HepG2 (cell line): Measurements from ENCODE around the gene UBAC1. TPM values are rescaled to one million over a fixed set of nuclear protein-coding genes. Genes with fewer than 3 reads are reported as not detected.

Experiments
- KAT8 ChIP-seq: IDR thresholded peaks from 2 replicates; pipeline ENCODE4 v1.6.1; 2016; ENCODE audit warnings: missing genetic modification reagents, missing compliant biosample characterization
- KLF16 ChIP-seq, 2 experiments: sonication (generic) in 1 of 2; formaldehyde crosslinking in 1 of 2; IDR thresholded peaks; 2 replicates each; pipeline versions ENCODE4 v1.6.1 to v1.8.0; 2016 to 2023; ENCODE audit warnings: missing genetic modification reagents in 2 of 2, missing compliant biosample characterization in 1 of 2
- PHF20 ChIP-seq: sonication (generic); formaldehyde crosslinking; IDR thresholded peaks from 2 replicates; pipeline ENCODE4 v1.5.0; 2020; ENCODE audit warnings: mild to moderate bottlenecking, missing genetic modification reagents
- POGZ ChIP-seq: sonication (generic); formaldehyde crosslinking; IDR thresholded peaks from 2 replicates; pipeline ENCODE4 v1.4.0; 2020; ENCODE audit warnings: mild to moderate bottlenecking, missing genetic modification reagents
- RBM39 ChIP-seq: fragments of 200-400 bp; formaldehyde crosslinking; IDR thresholded peaks from one replicate; pipeline ENCODE4 v1.6.1; 2018; ENCODE audit warnings: antibody characterized with exemption, mild to moderate bottlenecking, low read depth, low read length; ENCODE audit not compliant: poor library complexity, severe bottlenecking
- SMAD3 ChIP-seq: sonication (generic); formaldehyde crosslinking; IDR thresholded peaks from 2 replicates; pipeline ENCODE4 v1.4.0; 2020; ENCODE audit warnings: missing genetic modification reagents
- ZNF546 ChIP-seq: sonication (generic); formaldehyde crosslinking; conservative IDR thresholded peaks from 2 replicates; pipeline ENCODE4 v1.8.1; 2023; ENCODE audit warnings: mild to moderate bottlenecking, missing genetic modification reagents
- polyA plus RNA-seq, 8 experiments: library from polyadenylated mRNA; depleted of rRNA in 3 of 8; stranded (reverse) in 7 of 8; unstranded in 1 of 8; fragments of >200 nt; fragmentation: Illumina TruSeq in 4 of 8; extraction: Trizol in 4 of 8; gene quantifications; 2 replicates each; pipeline versions ENCODE4 v1.2.1 to v1.2.3, GENCODE V29; 2011 to 2016; ENCODE audit warnings: low read depth in 4 of 8, missing spikeins in 1 of 8, mixed read lengths in 1 of 8; ENCODE audit not compliant: insufficient read depth in 1 of 8
- total RNA-seq, 5 experiments: library from RNA; depleted of rRNA; stranded (reverse); fragments of >200 nt; fragmentation: Illumina TruSeq; extraction: Trizol; gene quantifications; 2 replicates each; pipeline ENCODE4 v1.2.3, GENCODE V29; 2016; ENCODE audit warnings: low read depth in 1 of 5
- TF ChIP-seq, protein P1 (sequence below), 2 experiments: fragments of 450-650 bp in 1 of 2; sonication (generic) in 1 of 2; formaldehyde crosslinking in 1 of 2; IDR thresholded peaks; 2 replicates each; pipeline versions ENCODE4 v1.6.1 to v1.8.0; 2016 to 2022; ENCODE audit warnings: antibody characterized with exemption in 1 of 2, mild to moderate bottlenecking in 1 of 2, missing genetic modification reagents in 1 of 2
- TF ChIP-seq, protein P2 (sequence below): sonication (generic); formaldehyde crosslinking; IDR thresholded peaks from 2 replicates; pipeline ENCODE4 v1.4.0; 2020; ENCODE audit warnings: missing genetic modification reagents
- TF ChIP-seq, protein P3 (sequence below): IDR thresholded peaks from 2 replicates; pipeline ENCODE4 v1.6.1; 2016; ENCODE audit warnings: mild to moderate bottlenecking

UBAC1 gene
- total and polyA plus RNA-seq, 2 of the 13 experiments (the other 11 are each of a cell fraction or from before 2014, with no cell fraction given), result 32.2 to 34.1 TPM

DNA sequence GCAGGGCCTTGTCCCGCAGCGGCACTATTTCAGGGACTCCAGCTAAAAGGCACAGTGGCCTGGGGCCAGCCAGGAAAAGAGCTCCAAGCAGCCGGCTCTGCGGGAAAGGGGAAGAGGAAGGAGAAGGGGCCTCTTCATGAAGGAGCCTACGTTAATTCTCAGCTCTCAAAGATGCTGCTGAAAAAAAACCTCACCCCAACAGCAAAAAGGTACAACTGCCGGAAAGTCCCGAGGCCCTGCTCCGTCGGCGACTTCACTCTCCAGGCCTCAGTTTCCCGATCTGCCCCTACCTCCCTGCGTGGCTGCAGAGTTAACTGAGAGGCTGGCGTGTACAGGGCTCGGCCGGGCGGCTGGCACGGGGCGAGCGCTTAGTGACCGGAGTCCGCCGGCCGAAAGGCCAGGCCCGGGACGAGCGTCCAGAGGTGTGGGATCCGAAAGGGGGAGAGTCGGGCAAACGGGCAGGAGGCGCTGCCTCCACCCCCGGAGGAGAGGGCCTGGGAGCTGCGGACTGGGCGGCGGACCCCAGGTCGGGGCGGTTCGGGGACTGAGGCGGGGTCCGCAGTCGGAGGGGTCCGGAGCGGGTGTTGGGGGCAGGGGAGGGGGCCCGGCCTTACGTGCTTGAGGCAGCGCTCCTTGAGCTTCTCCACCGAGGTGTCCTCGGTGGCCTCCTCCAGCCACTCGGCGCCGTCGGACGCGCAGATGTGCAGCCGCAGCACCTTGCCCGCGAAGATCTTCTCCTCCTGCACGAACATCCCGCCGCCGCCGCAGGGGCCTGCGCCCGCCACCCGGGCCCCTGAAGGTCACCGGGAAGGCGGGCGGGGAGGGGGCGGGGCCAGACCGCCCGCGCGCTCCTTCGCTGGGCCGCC, 529 bp downstream of the UBAC1 start (continued):
- TF ChIP-seq, protein P1, sequence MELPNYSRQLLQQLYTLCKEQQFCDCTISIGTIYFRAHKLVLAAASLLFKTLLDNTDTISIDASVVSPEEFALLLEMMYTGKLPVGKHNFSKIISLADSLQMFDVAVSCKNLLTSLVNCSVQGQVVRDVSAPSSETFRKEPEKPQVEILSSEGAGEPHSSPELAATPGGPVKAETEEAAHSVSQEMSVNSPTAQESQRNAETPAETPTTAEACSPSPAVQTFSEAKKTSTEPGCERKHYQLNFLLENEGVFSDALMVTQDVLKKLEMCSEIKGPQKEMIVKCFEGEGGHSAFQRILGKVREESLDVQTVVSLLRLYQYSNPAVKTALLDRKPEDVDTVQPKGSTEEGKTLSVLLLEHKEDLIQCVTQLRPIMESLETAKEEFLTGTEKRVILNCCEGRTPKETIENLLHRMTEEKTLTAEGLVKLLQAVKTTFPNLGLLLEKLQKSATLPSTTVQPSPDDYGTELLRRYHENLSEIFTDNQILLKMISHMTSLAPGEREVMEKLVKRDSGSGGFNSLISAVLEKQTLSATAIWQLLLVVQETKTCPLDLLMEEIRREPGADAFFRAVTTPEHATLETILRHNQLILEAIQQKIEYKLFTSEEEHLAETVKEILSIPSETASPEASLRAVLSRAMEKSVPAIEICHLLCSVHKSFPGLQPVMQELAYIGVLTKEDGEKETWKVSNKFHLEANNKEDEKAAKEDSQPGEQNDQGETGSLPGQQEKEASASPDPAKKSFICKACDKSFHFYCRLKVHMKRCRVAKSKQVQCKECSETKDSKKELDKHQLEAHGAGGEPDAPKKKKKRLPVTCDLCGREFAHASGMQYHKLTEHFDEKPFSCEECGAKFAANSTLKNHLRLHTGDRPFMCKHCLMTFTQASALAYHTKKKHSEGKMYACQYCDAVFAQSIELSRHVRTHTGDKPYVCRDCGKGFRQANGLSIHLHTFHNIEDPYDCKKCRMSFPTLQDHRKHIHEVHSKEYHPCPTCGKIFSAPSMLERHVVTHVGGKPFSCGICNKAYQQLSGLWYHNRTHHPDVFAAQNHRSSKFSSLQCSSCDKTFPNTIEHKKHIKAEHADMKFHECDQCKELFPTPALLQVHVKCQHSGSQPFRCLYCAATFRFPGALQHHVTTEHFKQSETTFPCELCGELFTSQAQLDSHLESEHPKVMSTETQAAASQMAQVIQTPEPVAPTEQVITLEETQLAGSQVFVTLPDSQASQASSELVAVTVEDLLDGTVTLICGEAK (IDR thresholded peaks at IDR 0.05), result no peak
- TF ChIP-seq, protein P1 (CRISPR knock-in tag; IDR thresholded peaks at IDR 0.05), result no peak; the same call in 1 of the 2 replicates
- TF ChIP-seq ZNF546, result no peak
- TF ChIP-seq, protein P2, sequence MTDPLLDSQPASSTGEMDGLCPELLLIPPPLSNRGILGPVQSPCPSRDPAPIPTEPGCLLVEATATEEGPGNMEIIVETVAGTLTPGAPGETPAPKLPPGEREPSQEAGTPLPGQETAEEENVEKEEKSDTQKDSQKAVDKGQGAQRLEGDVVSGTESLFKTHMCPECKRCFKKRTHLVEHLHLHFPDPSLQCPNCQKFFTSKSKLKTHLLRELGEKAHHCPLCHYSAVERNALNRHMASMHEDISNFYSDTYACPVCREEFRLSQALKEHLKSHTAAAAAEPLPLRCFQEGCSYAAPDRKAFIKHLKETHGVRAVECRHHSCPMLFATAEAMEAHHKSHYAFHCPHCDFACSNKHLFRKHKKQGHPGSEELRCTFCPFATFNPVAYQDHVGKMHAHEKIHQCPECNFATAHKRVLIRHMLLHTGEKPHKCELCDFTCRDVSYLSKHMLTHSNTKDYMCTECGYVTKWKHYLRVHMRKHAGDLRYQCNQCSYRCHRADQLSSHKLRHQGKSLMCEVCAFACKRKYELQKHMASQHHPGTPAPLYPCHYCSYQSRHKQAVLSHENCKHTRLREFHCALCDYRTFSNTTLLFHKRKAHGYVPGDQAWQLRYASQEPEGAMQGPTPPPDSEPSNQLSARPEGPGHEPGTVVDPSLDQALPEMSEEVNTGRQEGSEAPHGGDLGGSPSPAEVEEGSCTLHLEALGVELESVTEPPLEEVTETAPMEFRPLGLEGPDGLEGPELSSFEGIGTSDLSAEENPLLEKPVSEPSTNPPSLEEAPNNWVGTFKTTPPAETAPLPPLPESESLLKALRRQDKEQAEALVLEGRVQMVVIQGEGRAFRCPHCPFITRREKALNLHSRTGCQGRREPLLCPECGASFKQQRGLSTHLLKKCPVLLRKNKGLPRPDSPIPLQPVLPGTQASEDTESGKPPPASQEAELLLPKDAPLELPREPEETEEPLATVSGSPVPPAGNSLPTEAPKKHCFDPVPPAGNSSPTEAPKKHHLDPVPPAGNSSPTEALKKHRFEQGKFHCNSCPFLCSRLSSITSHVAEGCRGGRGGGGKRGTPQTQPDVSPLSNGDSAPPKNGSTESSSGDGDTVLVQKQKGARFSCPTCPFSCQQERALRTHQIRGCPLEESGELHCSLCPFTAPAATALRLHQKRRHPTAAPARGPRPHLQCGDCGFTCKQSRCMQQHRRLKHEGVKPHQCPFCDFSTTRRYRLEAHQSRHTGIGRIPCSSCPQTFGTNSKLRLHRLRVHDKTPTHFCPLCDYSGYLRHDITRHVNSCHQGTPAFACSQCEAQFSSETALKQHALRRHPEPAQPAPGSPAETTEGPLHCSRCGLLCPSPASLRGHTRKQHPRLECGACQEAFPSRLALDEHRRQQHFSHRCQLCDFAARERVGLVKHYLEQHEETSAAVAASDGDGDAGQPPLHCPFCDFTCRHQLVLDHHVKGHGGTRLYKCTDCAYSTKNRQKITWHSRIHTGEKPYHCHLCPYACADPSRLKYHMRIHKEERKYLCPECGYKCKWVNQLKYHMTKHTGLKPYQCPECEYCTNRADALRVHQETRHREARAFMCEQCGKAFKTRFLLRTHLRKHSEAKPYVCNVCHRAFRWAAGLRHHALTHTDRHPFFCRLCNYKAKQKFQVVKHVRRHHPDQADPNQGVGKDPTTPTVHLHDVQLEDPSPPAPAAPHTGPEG (CRISPR knock-in tag), result 0 out of 2 replicates have a peak, but pooled peaks have one; percentile 54
- no peak for TF ChIP-seq KLF16 (CRISPR knock-in tag; IDR thresholded peaks at IDR 0.05)
- no peak for TF ChIP-seq RBM39
- 0 out of 2 replicates have a peak, but pooled peaks have one; percentile 6 for TF ChIP-seq KAT8 (CRISPR knock-in tag)
- TF ChIP-seq PHF20 (CRISPR knock-in tag), result no peak
- TF ChIP-seq SMAD3 (CRISPR knock-in tag), result no peak
- TF ChIP-seq, protein P3, sequence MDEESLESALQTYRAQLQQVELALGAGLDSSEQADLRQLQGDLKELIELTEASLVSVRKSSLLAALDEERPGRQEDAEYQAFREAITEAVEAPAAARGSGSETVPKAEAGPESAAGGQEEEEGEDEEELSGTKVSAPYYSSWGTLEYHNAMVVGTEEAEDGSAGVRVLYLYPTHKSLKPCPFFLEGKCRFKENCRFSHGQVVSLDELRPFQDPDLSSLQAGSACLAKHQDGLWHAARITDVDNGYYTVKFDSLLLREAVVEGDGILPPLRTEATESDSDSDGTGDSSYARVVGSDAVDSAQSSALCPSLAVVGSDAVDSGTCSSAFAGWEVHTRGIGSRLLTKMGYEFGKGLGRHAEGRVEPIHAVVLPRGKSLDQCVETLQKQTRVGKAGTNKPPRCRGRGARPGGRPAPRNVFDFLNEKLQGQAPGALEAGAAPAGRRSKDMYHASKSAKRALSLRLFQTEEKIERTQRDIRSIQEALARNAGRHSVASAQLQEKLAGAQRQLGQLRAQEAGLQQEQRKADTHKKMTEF (CRISPR knock-in tag), result no peak
- no peak for TF ChIP-seq POGZ (CRISPR knock-in tag)
